Measurements from ENCODE around the gene SDHAF2.

- no peak for TF ChIP-seq ZNF10 (tag by site-specific recombination; IDR thresholded peaks at IDR 0.05)
- no peak for TF ChIP-seq ZNF274 (IDR thresholded peaks at IDR 0.05; ENCODE audit: low read length)
- no peak for TF ChIP-seq ZNF274 (tag by site-specific recombination; IDR thresholded peaks at IDR 0.05; ENCODE audit: borderline replicate concordance)
- no peak for TF ChIP-seq ZBTB49 (tag by site-specific recombination; IDR thresholded peaks at IDR 0.05; ENCODE audit: low read depth)
- TF ChIP-seq ZNF18 (tag by site-specific recombination; IDR thresholded peaks at IDR 0.05): no peak
- no peak for TF ChIP-seq ZBTB1 (tag by site-specific recombination; IDR thresholded peaks at IDR 0.05)
- no peak for TF ChIP-seq CTCF (tag by site-specific recombination; IDR thresholded peaks at IDR 0.05)
- no peak for TF ChIP-seq BCL11A (tag by site-specific recombination; IDR thresholded peaks at IDR 0.05; ENCODE audit: low read depth)
- TF ChIP-seq PATZ1 (tag by site-specific recombination; IDR thresholded peaks at IDR 0.05): no peak
- no peak for TF ChIP-seq ZNF426 (tag by site-specific recombination; IDR thresholded peaks at IDR 0.05)
- TF ChIP-seq ZNF335 (tag by site-specific recombination; conservative IDR thresholded peaks at IDR 0.05): no peak
These were observed 56.9 kb downstream of the SDHAF2 start for GRCh38 chr11:61486779-61487178.

All from HEK293 (cell line).